Activated CD8-positive, alpha-beta memory T cell treated with anti-CD3 and anti-CD28 coated beads for 48 hours (primary cell): ENCODE results near the gene SPIN2B.
"Not testable (repeated sequence)": the region's sequence is repeated elsewhere in the genome, so short reads cannot be mapped to it uniquely, and the experiment has no call there.

Experiments used
- DNase-seq, 3 experiments: peaks; one replicate each; pipeline ENCODE4 v3.0.0-alpha.2; 2020; ENCODE audit warnings: low read depth in 2 of 3, low spot score in 2 of 3

Gene SPIN2B

GRCh38 chrX:57121162-57121755 is at the start of gene SPIN2B:
SPIN2B (minus strand) TSS chrX:57121548.
- DNase-seq = peak; percentile 18 to 64 (median 44)

- DNase-seq = no peak
These were observed 35.2 kb upstream of the SPIN2B start for GRCh38 chrX:57156397-57157049.

- no peak for DNase-seq
These were observed 33.8 kb upstream of the SPIN2B start for GRCh38 chrX:57155171-57155570.

- not testable (repeated sequence) for DNase-seq
These were observed 30.9 kb upstream of the SPIN2B start for GRCh38 chrX:57152222-57152621.

- no peak for DNase-seq
These were observed 17.3 kb upstream of the SPIN2B start for GRCh38 chrX:57138674-57139073.

- DNase-seq = no peak
These were observed 16.2 kb upstream of the SPIN2B start for GRCh38 chrX:57137501-57137900.

- DNase-seq = not testable (repeated sequence)
These were observed 15.7 kb upstream of the SPIN2B start, which contains the start of gene SPIN2A for GRCh38 chrX:57137073-57137472. SPIN2A (minus strand) TSS chrX:57137397; CDS start chrX:57136597, 800 bp downstream.

GRCh38 chrX:57136589-57136988 is 15.2 kb upstream of the SPIN2B start:
- DNase-seq = not testable (repeated sequence)

GRCh38 chrX:57135287-57135686 is 13.9 kb upstream of the SPIN2B start:
- DNase-seq = no peak

- no peak for DNase-seq
These were observed 13.4 kb upstream of the SPIN2B start for GRCh38 chrX:57134702-57135101.

- DNase-seq = no peak
These were observed 12.4 kb upstream of the SPIN2B start for GRCh38 chrX:57133706-57134105.

GRCh38 chrX:57133284-57133683 is 11.9 kb upstream of the SPIN2B start:
- not testable (repeated sequence) for DNase-seq

GRCh38 chrX:57132046-57132445 is 10.7 kb upstream of the SPIN2B start:
- DNase-seq = no peak

GRCh38 chrX:57121816-57122215 is 468 bp upstream of the SPIN2B start:
- DNase-seq = no peak

GRCh38 chrX:57120619-57121161 is 658 bp downstream of the SPIN2B start:
- DNase-seq = not testable (repeated sequence)

- no peak for DNase-seq
These were observed 1.9 kb downstream of the SPIN2B start for GRCh38 chrX:57119416-57119815.

GRCh38 chrX:57117566-57117965 is 3.8 kb downstream of the SPIN2B start:
- DNase-seq = not testable (repeated sequence)

- no peak for DNase-seq
These were observed 16.4 kb downstream of the SPIN2B start for GRCh38 chrX:57104921-57105398.

GRCh38 chrX:57104406-57104805 is 16.9 kb downstream of the SPIN2B start:
- DNase-seq = no peak

- DNase-seq = no peak
These were observed 17.9 kb downstream of the SPIN2B start for GRCh38 chrX:57103489-57103888.

- DNase-seq = not testable (repeated sequence)
These were observed 18.4 kb downstream of the SPIN2B start for GRCh38 chrX:57102918-57103317.

GRCh38 chrX:57083143-57083542 is 38.2 kb downstream of the SPIN2B start:
- no peak for DNase-seq
